Midbrain (tissue), 1 donor: ENCODE measurements around the gene ZNF689.

Experiments
- DNase-seq: peaks from one replicate; lab custom pipeline; 2025; lab: John Stamatoyannopoulos, UW

The ZNF689 gene

GRCh38 chr16:30562021-30562420 lies 48.2 kb downstream of the ZNF689 start:
- no peak for DNase-seq

- DNase-seq: no peak
Measured at GRCh38 chr16:30561089-30561816, 48.9 kb downstream of the ZNF689 start.

- no peak for DNase-seq
Measured at GRCh38 chr16:30559690-30560089, 50.5 kb downstream of the ZNF689 start.

- no peak for DNase-seq
Measured at GRCh38 chr16:30558789-30559377, 51.3 kb downstream of the ZNF689 start.

GRCh38 chr16:30557957-30558788 lies 52.0 kb downstream of the ZNF689 start, which contains the start of gene ZNF764:
ZNF764 (minus strand) TSS chr16:30558374; CDS start chr16:30558182, 192 bp downstream.
- DNase-seq: peak; percentile 99

DNA sequence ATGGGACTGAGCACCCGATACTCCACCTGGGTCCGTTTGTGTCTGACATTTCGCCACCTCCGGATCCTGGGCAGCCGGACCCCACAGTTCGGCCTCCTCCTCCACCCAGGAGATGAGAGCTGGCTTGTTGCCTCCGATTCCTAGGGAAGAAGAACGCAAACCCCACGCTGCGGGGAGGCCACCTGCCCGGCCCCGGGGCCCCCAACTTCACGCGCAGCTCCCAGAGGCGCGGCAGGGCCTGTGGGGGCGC lies 52.6 kb downstream of the ZNF689 start:
- DNase-seq: no peak

DNA sequence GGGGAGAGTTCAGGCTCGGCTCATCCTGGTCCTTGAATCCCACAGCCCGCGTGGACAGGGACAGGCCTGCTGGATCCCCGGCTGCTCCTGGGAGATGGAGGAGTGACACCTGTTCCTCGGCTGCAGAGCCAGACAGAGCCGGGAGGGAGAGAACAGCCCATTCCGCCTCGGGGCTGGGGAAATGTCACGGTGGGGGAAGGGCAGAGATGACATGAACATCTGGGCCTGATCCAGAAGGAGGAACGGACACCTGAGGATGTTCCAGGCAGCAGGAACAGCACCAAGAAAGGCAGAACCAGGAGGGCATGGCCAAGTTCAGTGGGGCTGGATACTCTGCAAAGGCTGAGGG lies 54.1 kb downstream of the ZNF689 start:
- DNase-seq: no peak

DNA sequence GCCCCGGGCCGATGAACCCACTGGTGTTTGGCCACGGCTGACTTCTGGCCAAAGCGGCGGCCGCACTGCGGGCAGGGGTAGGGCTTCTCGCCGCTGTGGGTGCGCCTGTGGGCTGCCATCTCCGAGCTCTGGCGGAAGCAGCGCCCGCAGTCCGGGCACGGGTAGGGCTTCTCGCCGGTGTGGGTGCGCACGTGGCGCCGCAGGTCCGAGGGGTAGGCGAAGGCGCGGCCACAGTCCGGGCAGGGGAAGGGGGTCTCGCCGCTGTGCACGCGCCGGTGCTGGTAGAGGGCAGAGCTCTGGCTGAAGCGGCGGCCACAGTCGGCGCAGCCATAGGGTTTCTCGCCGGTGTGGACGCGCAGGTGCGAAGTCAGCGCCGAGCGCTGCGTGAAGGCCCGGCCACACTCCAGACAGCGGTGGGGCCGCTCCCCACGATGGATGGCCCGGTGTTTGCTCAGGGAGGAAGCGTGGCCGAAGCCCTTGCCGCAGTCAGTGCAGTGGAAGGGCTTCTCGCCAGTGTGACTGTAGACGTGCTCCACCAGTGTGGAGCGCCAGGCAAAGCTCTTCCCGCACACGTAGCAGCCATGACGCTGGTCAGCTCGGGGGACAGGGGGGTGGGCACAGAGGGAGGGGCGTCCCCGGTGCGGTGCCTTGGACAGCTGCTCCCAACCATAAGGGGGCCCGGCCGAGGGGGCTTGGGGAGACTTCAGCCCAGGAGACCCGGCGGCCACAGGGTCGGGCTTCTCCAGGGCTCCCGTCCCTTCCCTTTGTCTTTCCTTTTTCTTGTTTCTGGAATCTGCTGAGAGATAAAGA lies 54.7 kb downstream of the ZNF689 start:
- DNase-seq: no peak

DNA sequence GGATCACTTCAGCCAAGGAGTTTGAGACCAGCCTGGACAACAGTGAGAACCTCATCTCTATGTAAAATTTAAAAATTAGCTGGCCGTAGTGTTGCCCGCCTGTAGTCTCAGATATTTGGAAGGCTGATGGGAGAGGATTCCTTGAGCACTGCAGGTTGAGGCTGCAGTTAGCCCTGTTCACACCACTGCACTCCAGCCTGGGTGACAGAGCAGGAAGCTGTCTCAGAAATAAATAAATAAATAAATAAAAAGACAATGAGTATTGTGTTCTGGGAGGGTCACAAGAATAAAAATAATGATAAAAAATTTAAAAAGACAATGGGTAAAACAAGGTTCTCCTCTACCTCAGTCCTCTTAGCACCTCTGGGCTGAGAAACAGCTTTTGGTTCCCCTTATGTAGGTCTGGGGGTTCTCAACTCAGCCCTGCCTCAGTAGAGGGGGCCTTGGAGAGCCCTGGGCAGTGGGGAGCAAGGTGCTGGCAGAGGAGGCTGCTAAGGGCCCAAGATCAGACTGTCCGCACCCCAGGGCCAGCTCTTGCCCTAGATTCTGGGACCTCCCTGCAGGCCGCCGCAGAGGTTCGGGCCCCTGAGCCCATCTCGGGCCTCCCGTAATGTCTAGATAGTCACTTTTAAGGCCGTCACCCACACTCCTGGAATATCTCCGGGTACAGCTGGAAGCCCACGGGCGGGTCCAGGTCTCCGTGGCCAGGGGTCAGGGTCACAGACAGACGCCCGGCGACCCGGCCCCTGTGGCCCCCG lies 55.5 kb downstream of the ZNF689 start:
- DNase-seq: no peak

DNA sequence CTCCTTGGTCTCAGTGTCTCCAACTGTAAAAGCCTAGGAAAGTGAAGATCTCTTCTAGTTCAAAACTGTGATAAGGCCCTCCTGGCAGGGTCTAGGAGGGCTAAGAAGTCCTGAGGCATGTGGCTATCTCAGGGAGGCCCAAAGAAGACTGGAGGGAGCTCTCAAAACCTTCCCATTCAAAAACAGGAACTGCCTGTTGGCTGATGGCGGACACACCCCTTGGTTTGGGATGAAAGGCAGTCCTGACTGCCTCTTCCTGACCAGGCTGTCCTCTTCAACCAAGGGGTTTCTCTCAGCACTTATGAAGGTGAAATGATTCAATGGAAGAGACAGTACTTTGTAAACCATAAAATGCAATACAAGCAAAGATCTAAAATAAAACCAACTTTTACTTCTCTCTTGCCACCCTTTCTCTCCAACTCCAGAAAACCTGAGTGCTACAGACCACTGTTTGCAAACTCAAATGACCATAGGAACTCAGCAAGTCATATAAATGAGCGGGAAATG lies 56.7 kb downstream of the ZNF689 start:
- DNase-seq: no peak

GRCh38 chr16:30552956-30553355 lies 57.2 kb downstream of the ZNF689 start:
- no peak for DNase-seq
